ENCODE results near the gene DHCR24.

The DHCR24 gene

DNA sequence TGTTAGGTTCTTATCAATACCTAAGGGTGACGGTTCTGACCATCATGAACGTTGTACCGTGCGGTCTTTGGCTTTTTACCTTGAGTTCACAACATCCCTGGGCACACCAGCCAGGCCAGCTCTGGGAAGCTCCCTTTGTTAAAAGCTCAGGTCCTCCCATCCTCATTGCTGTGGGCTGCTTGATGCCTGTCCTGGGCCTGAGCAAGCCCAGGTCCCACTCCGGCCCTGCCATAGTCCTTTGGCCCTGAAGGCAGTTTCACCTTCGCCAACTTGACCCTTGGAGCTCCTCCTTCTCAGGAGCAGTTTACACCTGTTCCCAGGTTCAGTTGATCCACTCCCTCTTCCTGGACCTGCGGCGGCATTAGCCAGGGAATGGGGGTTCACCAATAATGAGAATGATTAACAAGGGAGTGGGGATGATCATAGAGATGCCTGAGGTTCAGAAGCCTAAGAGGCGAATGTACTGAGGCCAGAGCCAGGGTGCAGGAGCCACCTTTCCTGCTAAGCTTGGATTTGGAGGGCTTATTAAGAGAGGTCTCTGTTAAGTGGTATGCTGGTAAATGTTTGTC lies 40.2 kb downstream of the DHCR24 start:
- in situ Hi-C loops (cut with MboI; ENCODE audit: low sequenced_read_pairs) = no loop called here

DNA sequence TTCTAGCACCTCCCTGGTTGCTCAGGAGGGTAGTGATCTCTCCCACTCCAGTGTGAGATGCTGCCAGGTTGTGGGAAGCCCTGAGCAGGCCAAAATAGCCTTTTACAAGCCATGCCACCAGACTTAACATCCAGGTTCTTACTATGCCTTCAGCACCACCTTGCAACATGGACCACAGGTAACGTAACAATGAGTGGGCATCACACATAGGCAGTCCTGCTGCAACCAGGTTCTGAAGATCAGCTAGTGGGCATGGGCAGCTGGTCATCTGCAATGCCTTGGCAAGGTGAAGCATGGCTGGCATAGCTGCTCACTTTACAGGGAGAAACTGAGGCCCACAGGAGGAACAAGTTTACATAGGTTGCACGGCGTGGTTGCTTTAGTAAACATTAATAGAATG lies 40.7 kb downstream of the DHCR24 start:
- in situ Hi-C loops (cut with MboI; ENCODE audit: low sequenced_read_pairs) = no loop called here

DNA sequence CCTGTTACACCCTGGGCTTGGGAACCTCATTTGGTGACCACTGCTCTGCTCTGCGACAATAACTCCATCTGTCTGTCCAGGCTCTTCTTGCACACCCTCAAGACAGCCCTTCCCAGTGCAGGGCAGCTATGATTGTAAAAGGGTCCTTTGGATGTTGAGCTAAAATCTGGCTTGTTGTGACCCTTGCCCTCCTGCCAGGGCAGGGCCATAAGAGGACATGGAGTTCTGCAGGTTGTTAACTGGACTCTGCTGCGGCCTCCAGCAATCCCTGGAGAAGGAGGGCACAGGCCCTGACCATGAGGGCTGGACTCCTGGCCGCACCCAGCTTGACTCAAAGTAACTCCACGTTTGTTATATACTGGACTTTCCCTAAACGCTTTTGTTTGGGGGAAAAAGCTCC lies 41.2 kb downstream of the DHCR24 start:
- in situ Hi-C loops (cut with MboI; ENCODE audit: low sequenced_read_pairs) = no loop called here

DNA sequence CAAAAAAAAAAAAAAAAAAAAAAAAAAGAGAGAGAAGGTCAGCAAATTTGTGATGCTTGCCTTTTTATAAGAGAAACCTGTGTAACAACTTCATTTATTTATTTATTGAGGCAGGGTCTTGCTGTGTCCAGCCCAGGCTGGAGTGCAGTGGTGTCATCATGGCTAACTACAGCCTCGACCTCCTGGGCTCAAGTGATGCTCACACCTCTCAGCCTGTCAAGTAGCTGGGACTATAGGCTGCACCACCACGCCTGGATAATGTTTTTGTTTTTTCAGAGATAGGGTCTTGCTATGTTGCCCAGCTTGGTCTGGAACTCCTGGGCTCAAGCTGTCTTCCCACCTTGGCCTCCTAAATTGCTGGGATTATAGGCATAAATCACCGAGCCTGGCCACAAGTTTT lies 42.4 kb downstream of the DHCR24 start:
- in situ Hi-C loops (cut with MboI; ENCODE audit: low sequenced_read_pairs) = no loop called here

DNA sequence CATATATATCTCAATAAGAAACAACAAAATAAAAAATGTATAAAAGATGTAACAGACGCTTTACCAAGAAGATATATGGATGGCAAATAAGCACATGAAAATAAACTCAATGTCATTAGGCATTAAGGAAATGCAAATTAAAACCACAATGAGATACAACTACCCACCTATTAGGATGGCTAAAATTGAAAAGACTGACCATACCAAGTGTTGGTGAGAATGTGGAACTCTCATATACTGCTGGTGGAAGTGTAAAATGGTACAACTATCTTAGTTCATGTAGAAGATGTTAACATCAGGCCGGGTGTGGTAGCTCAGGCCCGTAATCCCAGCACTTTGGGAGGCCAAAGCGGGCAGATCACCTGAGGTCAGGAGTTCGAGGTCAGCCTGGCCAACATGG lies 43.5 kb downstream of the DHCR24 start:
- in situ Hi-C loops (cut with MboI; ENCODE audit: low sequenced_read_pairs) = no loop called here

DNA sequence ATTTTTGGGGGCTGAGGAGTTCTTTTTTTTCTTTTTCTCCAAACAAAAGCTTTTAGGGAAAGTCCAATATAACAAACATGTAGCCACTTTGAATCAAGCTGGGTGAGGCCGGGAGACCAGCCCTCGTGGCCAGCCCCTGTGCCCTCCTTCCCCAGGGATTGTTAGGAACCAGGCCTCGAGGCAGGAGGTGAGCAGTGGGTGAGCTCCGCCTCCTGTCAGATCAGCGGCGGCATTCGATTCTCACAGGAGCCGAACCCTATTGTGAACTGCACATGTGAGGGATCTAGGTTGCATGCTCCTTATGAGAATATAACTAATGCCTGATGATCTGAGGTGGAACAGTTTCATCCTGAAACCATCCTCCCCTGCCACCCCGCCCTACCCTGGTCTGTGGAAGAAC lies 44.0 kb downstream of the DHCR24 start:
- in situ Hi-C loops (cut with MboI; ENCODE audit: low sequenced_read_pairs) = no loop called here

DNA sequence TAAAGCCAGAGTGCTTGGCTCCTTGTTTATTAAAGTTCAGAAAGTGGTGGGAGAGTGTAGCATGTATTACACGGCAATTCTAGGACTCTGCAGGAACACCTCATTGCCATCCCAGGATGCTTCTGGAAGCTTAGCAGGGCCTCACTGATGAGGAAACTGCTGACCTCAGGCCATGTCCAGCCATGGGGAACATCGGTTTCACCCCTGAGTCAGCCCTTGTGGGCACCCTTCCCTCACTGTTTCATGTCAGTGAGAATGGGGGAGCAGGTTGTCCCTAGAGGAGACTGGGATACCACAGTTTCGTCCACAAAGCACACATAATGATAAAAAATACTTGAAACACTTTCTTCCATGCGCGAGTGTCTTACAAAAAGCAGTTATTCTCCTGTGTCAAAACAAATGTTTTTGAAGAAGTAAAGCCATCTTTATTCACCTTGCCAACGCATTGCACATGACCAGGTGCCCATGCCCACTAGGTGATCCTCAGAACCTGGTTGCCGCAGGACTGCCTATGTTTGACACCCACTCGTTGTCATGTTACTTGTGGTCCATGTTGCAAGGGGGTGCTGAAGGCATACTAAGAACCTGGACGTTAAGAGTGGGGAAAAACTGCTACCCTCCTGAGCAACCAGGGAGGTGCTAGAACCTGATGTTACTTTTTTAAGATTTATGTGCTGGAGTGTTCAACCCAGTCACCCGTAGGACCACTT lies 44.6 kb downstream of the DHCR24 start:
- in situ Hi-C loops (cut with MboI; ENCODE audit: low sequenced_read_pairs) = no loop called here

DNA sequence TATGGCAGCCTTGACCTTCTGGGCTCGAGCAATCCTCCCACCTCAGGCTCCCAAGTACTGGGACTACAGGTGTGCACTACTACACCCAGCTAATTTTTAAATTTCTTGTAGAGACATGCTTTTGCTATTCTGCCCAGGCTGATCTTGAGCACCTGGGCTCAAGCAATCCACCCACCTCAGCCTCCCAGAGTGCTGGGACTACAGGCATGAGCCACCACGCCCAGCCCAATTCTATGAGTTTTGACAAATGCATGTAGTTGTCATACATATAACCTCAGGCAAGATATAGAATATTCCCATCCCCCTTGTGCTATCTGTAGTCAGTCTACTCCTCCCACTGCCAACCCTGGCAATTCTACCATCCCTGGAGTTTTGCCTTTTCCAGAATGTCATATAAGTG lies 47.2 kb downstream of the DHCR24 start:
- in situ Hi-C loops (cut with MboI; ENCODE audit: low sequenced_read_pairs) = no loop called here

DNA sequence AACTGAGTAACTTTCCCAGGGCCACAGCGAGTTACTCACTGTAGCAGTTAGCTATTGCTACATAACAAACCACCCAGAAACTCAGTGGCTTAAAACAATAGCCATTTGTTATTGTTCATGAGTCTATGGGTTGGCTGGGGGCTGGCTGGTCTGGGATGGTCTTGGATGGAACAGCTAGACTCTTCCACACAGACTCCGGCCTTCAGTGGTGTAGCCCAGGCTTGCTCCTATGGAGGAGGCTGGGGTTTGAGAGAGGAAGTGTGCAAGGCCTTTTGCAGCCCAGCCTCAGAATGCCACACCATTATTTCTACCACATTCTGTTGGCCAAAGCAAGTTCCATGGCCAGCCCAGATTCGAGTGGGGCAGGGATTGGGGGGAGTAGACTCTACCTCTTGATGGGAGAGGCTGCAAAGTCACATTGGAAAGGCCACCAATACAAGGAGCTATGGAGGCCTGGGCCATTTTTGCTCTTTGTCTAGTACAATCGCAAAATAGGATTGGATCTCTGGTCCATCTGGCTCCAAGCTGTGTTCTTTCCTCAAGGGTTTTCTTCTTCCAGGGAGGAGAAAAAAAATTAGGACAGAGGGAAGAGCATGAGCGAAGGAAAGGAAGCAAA lies 48.3 kb downstream of the DHCR24 start:
- in situ Hi-C loops (cut with MboI; ENCODE audit: low sequenced_read_pairs) = no loop called here

DNA sequence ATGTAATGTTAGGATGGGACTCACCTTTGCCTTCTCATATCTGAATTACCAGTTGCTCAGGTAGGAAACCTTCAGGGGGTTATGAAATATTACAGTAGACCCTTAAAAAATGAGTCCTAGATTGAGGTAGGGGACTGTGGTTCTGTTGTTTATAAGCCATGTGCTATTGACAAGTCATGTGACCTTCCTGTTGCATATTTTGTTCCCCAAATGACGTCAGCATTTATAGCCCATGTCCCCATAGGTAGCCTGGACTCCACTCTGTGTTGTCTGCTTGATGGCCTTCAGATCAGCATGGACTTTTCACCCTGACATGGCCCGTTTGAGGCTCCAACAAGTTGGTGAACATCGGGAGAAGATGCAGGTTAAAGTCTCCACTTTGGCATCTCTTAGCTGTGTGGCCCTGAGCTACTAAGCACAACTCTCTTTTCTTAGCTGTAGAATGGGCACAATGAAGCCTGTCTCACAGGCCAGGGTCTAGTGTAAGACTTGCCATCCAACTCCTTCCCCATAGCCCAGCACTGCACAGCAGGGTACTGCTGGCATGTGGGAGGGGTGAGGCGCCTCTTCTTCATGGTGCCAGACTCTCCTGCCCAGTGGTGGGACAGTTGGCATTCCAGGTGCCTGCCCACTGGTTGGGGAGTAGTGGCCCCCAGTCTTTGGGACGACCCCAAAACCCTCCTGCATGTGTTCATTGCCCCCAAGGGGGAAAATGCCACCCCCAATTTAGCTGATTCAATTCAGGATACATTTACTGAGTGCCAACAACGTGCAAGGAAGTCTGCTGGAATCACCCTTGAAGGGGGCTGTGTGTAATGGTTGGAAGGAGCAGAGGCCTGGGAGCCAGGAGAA lies 49.8 kb downstream of the DHCR24 start:
- in situ Hi-C loops (cut with MboI; ENCODE audit: low sequenced_read_pairs) = no loop called here

DNA sequence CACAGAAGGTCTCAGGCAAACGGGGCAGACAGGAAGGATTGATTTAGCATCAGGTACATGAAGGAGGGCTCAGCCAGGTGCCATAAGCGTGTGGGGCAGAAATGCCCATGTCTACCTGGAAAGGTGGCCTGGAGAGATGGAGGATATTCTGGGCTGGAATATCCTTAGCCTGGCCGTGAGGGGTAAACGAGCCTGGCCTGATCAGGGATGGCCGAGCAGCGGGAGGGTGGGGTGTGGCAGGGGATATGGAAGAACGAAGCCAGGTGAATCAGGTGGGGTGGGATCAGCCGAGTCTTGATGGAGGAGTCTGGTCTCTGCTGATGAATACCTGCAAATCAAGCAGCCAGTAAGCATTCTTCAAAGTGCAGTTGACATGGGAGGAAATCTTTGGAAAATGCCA lies 50.4 kb downstream of the DHCR24 start:
- in situ Hi-C loops (cut with MboI; ENCODE audit: low sequenced_read_pairs) = no loop called here

DNA sequence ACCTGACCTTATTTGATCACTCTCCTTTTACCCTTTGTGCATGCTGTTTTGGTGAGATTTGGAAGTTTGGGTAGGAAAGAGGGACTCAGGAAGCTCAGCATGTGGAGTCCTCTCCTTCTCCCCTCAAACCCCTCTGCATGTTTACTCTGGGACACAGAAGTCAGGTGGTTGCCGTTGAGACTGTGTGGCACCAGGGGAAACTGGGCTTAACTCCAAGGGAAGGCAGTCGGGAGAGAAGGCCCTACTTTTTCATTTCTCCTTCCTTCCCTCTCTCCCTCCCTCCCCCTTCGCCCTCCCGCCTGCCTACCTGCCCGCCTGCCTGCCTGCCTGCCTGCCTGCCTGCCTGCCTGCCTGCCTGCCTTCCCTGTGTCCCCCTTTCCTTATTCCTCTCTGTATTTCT lies 51.0 kb downstream of the DHCR24 start:
- in situ Hi-C loops (cut with MboI; ENCODE audit: low sequenced_read_pairs) = no loop called here

DNA sequence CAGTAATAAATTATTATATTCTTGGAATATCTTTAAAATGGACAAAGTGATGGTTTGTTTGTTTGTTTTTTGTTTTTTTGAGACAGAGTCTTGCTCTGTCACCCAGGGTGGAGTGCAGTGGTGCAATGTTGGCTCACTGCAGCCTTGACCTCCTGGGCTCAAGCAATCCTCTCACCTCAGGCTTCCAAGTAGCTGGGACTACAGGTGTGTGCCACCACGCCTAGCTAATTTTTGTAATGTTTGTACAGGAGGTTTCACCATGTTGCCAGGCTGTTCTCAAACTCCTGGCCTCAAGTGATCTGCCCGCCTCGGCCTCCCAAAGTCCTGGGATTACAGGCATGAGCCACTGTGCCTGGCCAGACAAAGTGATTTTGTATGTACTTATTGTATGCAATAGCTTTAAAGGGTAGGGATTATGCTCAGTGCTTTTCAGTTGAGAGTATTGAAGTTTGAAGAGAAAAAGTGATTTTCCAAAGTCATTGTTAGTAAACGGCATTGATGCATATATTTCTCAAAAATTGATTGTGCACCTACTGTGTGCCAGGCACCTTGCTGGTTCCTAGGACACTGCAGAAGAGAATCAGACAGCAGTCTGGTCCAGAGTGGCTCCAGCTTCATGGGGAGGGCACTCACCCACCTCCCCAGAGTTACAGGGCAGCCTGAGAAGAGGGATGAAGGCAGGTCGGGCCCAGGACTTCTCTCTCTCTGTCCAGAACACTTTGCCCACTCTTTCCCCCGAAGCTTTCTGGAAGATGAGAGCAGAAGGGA lies 51.7 kb downstream of the DHCR24 start:
- in situ Hi-C loops (cut with MboI; ENCODE audit: low sequenced_read_pairs) = no loop called here

DNA sequence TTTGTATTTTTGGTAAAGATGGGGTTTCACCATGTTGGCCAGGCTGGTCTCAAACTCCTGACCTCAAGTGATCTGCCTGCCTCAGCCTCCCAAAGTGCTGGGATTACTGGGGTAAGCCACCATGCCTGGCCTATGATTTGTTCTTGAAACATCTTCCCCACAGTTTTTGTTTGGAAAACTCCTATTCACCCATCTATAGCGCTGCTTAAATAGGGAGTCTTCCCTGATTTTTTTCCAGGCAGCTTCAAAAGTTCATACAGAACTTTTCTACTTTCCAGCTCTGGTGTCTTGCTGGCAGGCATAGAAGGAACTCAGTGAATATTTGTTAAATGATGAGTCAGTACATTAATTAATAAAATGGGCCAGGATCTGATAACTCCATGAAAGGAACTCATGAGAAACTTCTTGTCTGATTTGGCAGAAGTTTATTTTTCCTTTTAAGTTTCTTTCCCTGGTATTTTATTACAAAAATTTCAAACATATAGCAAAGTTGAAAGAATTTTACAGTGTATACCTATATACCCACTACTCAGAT lies 52.9 kb downstream of the DHCR24 start:
- in situ Hi-C loops (cut with MboI; ENCODE audit: low sequenced_read_pairs) = no loop called here

DNA sequence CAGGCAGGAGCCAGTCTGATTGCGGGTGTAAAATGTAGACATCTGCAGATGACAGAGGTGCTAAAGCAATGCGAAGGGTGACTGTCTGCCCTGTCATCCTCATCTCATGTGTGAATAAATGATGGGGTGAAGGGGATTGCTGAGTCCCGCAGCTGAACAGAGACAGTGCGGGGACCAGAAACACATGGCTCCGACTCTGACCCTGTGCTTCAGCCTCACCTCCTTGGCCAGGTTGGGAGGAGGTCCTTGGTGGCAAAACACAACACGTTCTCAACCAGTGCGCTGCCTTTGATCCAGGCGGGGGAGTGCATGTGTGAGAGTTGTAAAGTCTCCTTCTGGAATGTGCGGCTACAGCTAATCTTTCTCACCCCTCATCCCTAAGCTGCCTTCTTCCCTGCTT lies 53.9 kb downstream of the DHCR24 start:
- in situ Hi-C loops (cut with MboI; ENCODE audit: low sequenced_read_pairs) = no loop called here

DNA sequence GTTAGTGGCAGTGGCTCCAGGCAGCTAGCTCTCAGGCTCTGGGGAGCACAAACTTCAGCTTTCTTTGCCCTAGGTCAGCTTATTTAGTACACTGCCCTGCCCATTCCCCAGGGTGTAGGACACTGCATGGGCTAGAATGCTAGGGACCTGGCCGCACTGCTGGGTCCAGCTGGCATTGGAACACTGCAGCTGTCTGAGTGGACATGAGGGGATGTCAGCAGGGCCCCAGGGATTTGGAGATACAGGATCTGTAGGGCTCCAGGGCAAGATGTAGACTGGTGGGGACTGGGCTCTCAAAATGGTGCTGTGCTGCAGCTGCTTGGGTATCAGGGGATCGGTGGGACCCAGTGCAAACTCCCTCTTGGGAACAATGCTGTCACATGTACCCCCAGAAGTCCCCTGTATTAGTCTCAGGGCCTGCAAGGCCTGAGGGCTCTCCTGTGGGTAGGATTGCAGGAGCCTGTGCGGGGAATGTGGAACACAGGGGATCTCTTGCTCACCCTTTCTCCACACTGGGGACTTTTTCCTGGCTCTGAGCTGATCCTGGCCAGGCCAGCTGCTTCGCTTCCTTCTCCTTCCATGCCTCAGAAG lies 60.7 kb downstream of the DHCR24 start:
- in situ Hi-C loops (cut with MboI; ENCODE audit: low sequenced_read_pairs) = no loop called here

DNA sequence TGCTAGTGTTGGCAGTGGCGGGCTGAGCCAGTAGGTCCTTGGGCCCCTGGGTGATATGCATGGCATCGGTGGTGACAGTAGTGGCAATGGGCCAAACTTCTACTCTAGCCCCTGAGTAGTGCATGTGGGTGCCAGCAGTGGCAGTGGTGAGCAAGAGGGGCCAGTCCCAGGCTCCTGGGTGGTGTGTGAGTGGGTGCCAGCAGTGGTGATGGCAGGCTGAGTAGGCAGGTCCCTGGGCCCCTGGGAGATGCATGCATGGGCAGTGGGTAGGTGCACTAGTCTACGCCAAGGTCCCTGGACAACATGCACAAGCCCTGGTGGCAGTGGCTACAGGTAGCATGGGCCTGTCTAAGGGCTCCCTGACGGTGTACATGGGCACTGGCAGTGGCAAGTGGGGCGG lies 61.3 kb downstream of the DHCR24 start:
- in situ Hi-C loops (cut with MboI; ENCODE audit: low sequenced_read_pairs) = no loop called here

DNA sequence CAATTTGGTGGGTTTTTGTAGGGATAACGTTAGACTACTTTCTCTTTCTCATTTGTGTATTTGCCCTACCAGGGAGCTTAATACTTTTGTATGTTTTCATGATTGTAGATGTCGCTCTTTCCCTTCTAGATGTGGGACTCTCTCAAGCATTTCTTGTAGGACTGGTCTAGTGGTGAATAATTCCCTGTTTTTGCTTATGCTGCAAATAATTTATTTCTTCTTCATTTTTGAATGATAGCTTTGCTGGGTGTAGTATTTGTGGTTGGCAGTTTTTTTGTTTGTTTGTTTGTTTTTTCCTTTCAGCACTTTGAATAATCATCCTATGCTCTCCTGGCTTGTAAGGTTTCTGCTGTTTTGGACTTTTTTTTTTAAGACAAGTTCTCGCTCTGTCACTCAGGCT lies 63.3 kb downstream of the DHCR24 start:
- in situ Hi-C loops (cut with MboI; ENCODE audit: low sequenced_read_pairs) = no loop called here

DNA sequence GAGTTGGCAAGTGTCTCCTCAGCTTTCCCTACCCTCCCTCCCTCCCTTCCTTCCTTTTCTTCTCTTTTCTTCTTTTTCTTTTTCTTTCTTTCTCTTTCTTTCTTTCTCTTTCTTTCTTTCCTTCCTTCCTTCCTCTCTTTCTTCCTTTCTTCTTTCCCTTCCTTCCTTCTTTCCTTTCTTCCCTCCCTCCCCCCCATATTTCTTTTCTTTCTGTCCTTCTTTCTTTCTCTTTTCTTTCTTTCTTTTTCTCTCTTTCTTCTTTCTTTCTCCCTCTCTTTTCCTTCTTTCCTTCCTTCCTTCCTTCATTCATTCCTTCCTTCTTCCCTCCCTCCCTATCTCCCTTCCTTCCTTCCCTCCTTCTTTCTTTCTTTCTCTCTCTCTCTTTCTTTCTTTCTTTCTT lies 67.3 kb downstream of the DHCR24 start:
- in situ Hi-C loops (cut with MboI; ENCODE audit: low sequenced_read_pairs) = no loop called here

DNA sequence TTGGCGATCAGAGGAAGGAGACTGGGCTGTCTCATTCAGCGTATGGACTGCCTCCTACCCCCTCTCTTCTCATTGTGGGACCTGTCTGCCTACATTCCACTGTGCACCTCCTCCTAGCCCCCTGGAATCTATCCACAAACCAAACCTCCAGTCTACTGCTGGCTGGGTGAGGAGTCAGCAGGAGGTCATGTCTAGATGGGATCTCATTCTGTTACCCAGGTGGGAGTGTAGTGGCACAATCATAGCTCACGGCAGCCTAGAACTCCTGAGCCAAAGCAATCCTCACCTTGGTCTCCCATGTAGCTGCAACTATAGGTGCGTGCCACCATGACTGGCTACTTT lies 67.8 kb downstream of the DHCR24 start:
- in situ Hi-C loops (cut with MboI; ENCODE audit: low sequenced_read_pairs) = no loop called here
